Endothelial cell of umbilical vein (primary cell): ENCODE results near the gene DDB1. TPM values are rescaled to one million over a fixed set of nuclear protein-coding genes. Genes with fewer than 3 reads are reported as not detected.

Experiments used
- BruUV-seq: library from RNA; stranded (reverse); fragments of 400-500 nt; replicated peaks from 2 replicates; lab custom pipeline; 2021; lab: Mats Ljungman, UMichigan
- CTCF ChIA-PET: fragments of 300-600, 350-600 bp; sonication (Branson Sonifier 250); formaldehyde crosslinking; loops from one replicate; lab custom pipeline; 2021; ENCODE audit warnings: antibody characterized with exemption, inconsistent platforms; lab: Charles Lee
- POLR2A ChIA-PET: fragments of 300-600, 350-600 bp; sonication (Branson Sonifier 250); formaldehyde crosslinking; loops from one replicate; lab custom pipeline; 2021; ENCODE audit warnings: antibody characterized with exemption, inconsistent platforms; lab: Charles Lee
- DNase-seq: peaks from one replicate; pipeline ENCODE4 v3.0.0-alpha.2; 2011; ENCODE audit warnings: low read depth, low spot score
- FAIRE-seq: peaks from 2 replicates; lab custom pipeline; 2011; peaks lifted over from hg19 to GRCh38; lab: Jason Lieb, UNC
- H2AFZ ChIP-seq: 2 replicates; pipeline ENCODE4 v1.6.0; 2012; ENCODE audit warnings: low read depth, low read length, control low read depth, inconsistent platforms
- H3K27ac ChIP-seq: 2 replicates; pipeline ENCODE4 v1.5.1; 2011; ENCODE audit warnings: low read depth, mild to moderate bottlenecking, control low read depth, low read length, moderate library complexity; ENCODE audit not compliant: insufficient read depth
- H3K27me3 ChIP-seq, 2 experiments: 2 replicates each; pipeline versions ENCODE4 v1.6.0 to v1.6.1; 2011; ENCODE audit warnings: low read length in 2 of 2, mixed read lengths in 1 of 2; ENCODE audit not compliant: control insufficient read depth in 2 of 2, insufficient read depth in 2 of 2
- H3K36me3 ChIP-seq, 2 experiments: 2 replicates in 1 of 2; 3 replicates in 1 of 2; pipeline ENCODE4 v1.5.1; 2011; ENCODE audit warnings: low read length in 2 of 2, mild to moderate bottlenecking in 1 of 2, moderate library complexity in 1 of 2; ENCODE audit not compliant: control insufficient read depth in 2 of 2, insufficient read depth in 2 of 2; ENCODE audit errors: extremely low read depth in 1 of 2
- H3K4me1 ChIP-seq: 3 replicates; pipeline ENCODE4 v1.5.1; 2011; ENCODE audit warnings: mild to moderate bottlenecking, low read length; ENCODE audit not compliant: control insufficient read depth, insufficient read depth; ENCODE audit errors: extremely low read depth
- H3K4me2 ChIP-seq: 2 replicates; pipeline ENCODE4 v1.6.1; 2011; ENCODE audit warnings: low read length, control low read depth, mixed read lengths; ENCODE audit not compliant: insufficient read depth
- H3K4me3 ChIP-seq, 3 experiments: fragments of 200-600 bp in 1 of 3; sonication (generic), shearing (Covaris generic) in 1 of 3; replicated peaks in 1 of 3; 2 replicates each; pipeline ENCODE4 v1.5.1; 2011 to 2016; ENCODE audit warnings: control low read depth in 3 of 3, low read length in 3 of 3, mild to moderate bottlenecking in 2 of 3, inconsistent platforms in 1 of 3, low read depth in 1 of 3, moderate library complexity in 1 of 3; ENCODE audit not compliant: insufficient read depth in 1 of 3
- H3K79me2 ChIP-seq: 2 replicates; pipeline ENCODE4 v1.6.0; 2012; ENCODE audit warnings: low read length, inconsistent platforms; ENCODE audit not compliant: control insufficient read depth, insufficient read depth
- H3K9ac ChIP-seq: replicated peaks from 2 replicates; pipeline ENCODE3; 2011; ENCODE audit warnings: low read length, control low read depth; ENCODE audit not compliant: insufficient read depth; ENCODE audit errors: extremely low read depth
- H3K9me1 ChIP-seq: replicated peaks from 3 replicates; pipeline ENCODE4 v1.6.0; 2011; ENCODE audit warnings: mild to moderate bottlenecking, low read length; ENCODE audit not compliant: control insufficient read depth, insufficient read depth; ENCODE audit errors: extremely low read depth
- H3K9me3 ChIP-seq: replicated peaks from 2 replicates; pipeline ENCODE4 v1.5.1; 2012; ENCODE audit warnings: low read length, inconsistent platforms; ENCODE audit not compliant: control insufficient read depth, insufficient read depth
- H4K20me1 ChIP-seq: replicated peaks from 2 replicates; pipeline ENCODE3; 2011; ENCODE audit warnings: mild to moderate bottlenecking, low read length; ENCODE audit not compliant: control insufficient read depth, insufficient read depth; ENCODE audit errors: extremely low read depth
- CTCF ChIP-seq, 2 donors: IDR thresholded peaks; 1 replicate in 1 of 2; 2 replicates in 1 of 2; pipeline ENCODE4 v1.5.1; 2011; ENCODE audit warnings: low read length in 2 of 2, mild to moderate bottlenecking in 2 of 2, moderate library complexity in 2 of 2, control low read depth in 1 of 2, inconsistent platforms in 1 of 2, low read depth in 1 of 2; ENCODE audit not compliant: insufficient read depth in 1 of 2; ENCODE audit errors: extremely low read depth in 1 of 2
- EZH2 ChIP-seq: IDR thresholded peaks from 2 replicates; pipeline ENCODE4 v1.6.1; 2012; ENCODE audit warnings: borderline replicate concordance, low read depth, mild to moderate bottlenecking, moderate library complexity, low read length, inconsistent platforms; ENCODE audit not compliant: severe bottlenecking
- FOS ChIP-seq: IDR thresholded peaks from 2 replicates; pipeline ENCODE4 v1.6.1; 2011; ENCODE audit warnings: mild to moderate bottlenecking, low read length, moderate library complexity, borderline replicate concordance; ENCODE audit not compliant: insufficient read depth
- GATA2 ChIP-seq: IDR thresholded peaks from 2 replicates; pipeline ENCODE4 v1.7.0; 2011; ENCODE audit warnings: low read depth, mild to moderate bottlenecking, moderate library complexity, mixed read lengths, low read length; ENCODE audit not compliant: insufficient read length, insufficient read depth
- JUN ChIP-seq: IDR thresholded peaks from 2 replicates; pipeline ENCODE4 v1.6.1; 2011; ENCODE audit warnings: borderline replicate concordance, low read depth; ENCODE audit not compliant: insufficient read length, insufficient read depth
- MAX ChIP-seq: IDR thresholded peaks from 2 replicates; pipeline ENCODE4 v1.6.1; 2011; ENCODE audit not compliant: insufficient read depth, insufficient read length
- MYC ChIP-seq: IDR thresholded peaks from one replicate; pipeline ENCODE4 v1.6.1; 2011; ENCODE audit warnings: mild to moderate bottlenecking, low read depth, low read length
- POLR2A ChIP-seq: IDR thresholded peaks from 2 replicates; pipeline ENCODE4 v1.6.1; 2012; ENCODE audit warnings: low read depth, mild to moderate bottlenecking, control low read depth, low read length
- POLR2AphosphoS5 ChIP-seq: IDR thresholded peaks from 2 replicates; pipeline ENCODE4 v1.6.1; 2012; ENCODE audit warnings: low read depth, mild to moderate bottlenecking, control low read depth, low read length, moderate library complexity; ENCODE audit not compliant: insufficient read depth
- dilution Hi-C: fragments of 300-500 bp; cut with MboI; formaldehyde crosslinking; loops from one replicate; pipeline ENCODE4 v1.15.0; 2019; ENCODE audit warnings: low sequenced_read_pairs; ENCODE audit not compliant: extremely low pct_ligation_motif_present
- intact Hi-C: fragments of 100-400 bp; cut with micrococcal nuclease; formaldehyde crosslinking; loops from one replicate; pipeline ENCODE4 v1.10.0; 2022
- polyA plus RNA-seq, 4 experiments: library from polyadenylated mRNA; depleted of rRNA in 3 of 4; stranded (reverse) in 3 of 4; unstranded in 1 of 4; fragments of >200 nt; gene quantifications; 2 replicates each; pipeline versions ENCODE4 v1.2.1 to v1.2.3, GENCODE V29; 2011 to 2012; ENCODE audit warnings: missing spikeins in 1 of 4
- total RNA-seq: library from RNA; stranded (reverse); gene quantifications from 2 replicates; pipeline ENCODE4 v1.2.3, GENCODE V29; 2021

DDB1 gene
- total and polyA plus RNA-seq, 2 donors (not counting 3 experiments of a cell fraction or from before 2014, with no cell fraction given): 229 to 230 TPM

GRCh38 chr11:61349916-61350315 is 17.0 kb upstream of the DDB1 start:
- FAIRE-seq: no peak
- CTCF ChIA-PET: interaction anchor here (0.6 to 2.2 kb wide), 2 partner anchors 10 to 36 kb away, joined by 3 to 6 read pairs; no protein-coding TSS in a partner anchor

More at GRCh38 chr11:61349916-61350315, 17.0 kb upstream of the DDB1 start:
- Histone ChIP-seq H3K9me3 (no peaks in the 10 kb centered on the region), H3K27ac (no peak overlapping the region), H3K36me3 (peaks cover 0 to 20% of the 10 kb centered on the region in 2 experiments), H2AFZ (no peak overlapping the region), H3K27me3 (no peaks in the 10 kb centered on the region), H3K9me1 (no peaks in the 10 kb centered on the region), H3K4me3 (no peak overlapping the region), H4K20me1 (no peaks in the 10 kb centered on the region), H3K4me1 (peaks cover 14% of the 10 kb centered on the region), H3K4me2 (no peak overlapping the region), H3K79me2 (no peaks in the 10 kb centered on the region), H3K9ac (no peak overlapping the region)
- BruUV-seq: no TSS peak
- POLR2A ChIA-PET: no interaction called here
- dilution Hi-C loops: no loop called here
- DNase-seq: no peak
- no peak for TF ChIP-seq MAX
- no peak for TF ChIP-seq GATA2
- TF ChIP-seq POLR2A: no peak
- no peak for TF ChIP-seq FOS
- TF ChIP-seq JUN: no peak
- no peak for TF ChIP-seq EZH2
- TF ChIP-seq MYC: no peak
- no peak for TF ChIP-seq CTCF (IDR thresholded peaks at IDR 0.05; ENCODE audit: extremely low read depth in 1 of 2, insufficient read depth in 1 of 2, low read depth in 1 of 2, low read length in 2 of 2)
- TF ChIP-seq POLR2AphosphoS5: no peak
- intact Hi-C loops: loop anchor here (1.0 kb wide), 1 partner anchor 17 kb away; the partner anchor contains the start of genes DDB1 and TKFC
